Natural killer cell (primary cell): ENCODE results near the gene THEMIS. TPM values are rescaled to one million over a fixed set of nuclear protein-coding genes. Genes with fewer than 3 reads are reported as not detected.

Source experiments
- ATAC-seq, 3 donors: fragments of 150-1000 bp in 2 of 3; fragments of 200-7000 bp in 1 of 3; cut with Tn5 transposase; 1 replicate in 1 of 3; 2 replicates in 2 of 3; pipeline ENCODE4 v1.10.0; 2021; ENCODE audit warnings: mild to moderate bottlenecking in 2 of 3, moderate library complexity in 2 of 3
- DNase-seq, 2 donors: peaks; one replicate each; pipeline versions ENCODE4 v3.0.0 to v3.0.0-alpha.2; 2013 to 2021; ENCODE audit warnings: mixed read lengths in 1 of 2
- H3K27ac ChIP-seq: one replicate; pipeline ENCODE4 v1.5.1; 2013; ENCODE audit warnings: mild to moderate bottlenecking, low read length
- H3K27me3 ChIP-seq: one replicate; pipeline ENCODE4 v1.6.1; 2013; ENCODE audit warnings: low read length; ENCODE audit not compliant: control insufficient read depth, insufficient read depth
- H3K36me3 ChIP-seq: one replicate; pipeline ENCODE4 v1.6.1; 2013; ENCODE audit warnings: low read length; ENCODE audit not compliant: control insufficient read depth, insufficient read depth
- H3K4me1 ChIP-seq: one replicate; pipeline ENCODE4 v1.6.1; 2013; ENCODE audit warnings: low read length; ENCODE audit not compliant: control insufficient read depth, insufficient read depth
- H3K4me3 ChIP-seq: one replicate; pipeline ENCODE4 v1.5.1; 2013; ENCODE audit warnings: low read length
- H3K9me3 ChIP-seq: one replicate; pipeline ENCODE4 v1.6.1; 2013; ENCODE audit warnings: low read length; ENCODE audit not compliant: control insufficient read depth, insufficient read depth
- H3K27ac Mint-ChIP-seq, 2 donors: one replicate each; pipeline ENCODE4 v1.8.0; 2022; ENCODE audit warnings: mild to moderate bottlenecking in 2 of 2, mixed read lengths in 2 of 2, moderate library complexity in 1 of 2
- H3K27me3 Mint-ChIP-seq, 2 donors: one replicate each; pipeline ENCODE4 v1.8.0; 2022; ENCODE audit warnings: low read depth in 2 of 2, mixed read lengths in 2 of 2
- H3K36me3 Mint-ChIP-seq: one replicate; pipeline ENCODE4 v1.8.0; 2022; ENCODE audit warnings: mixed read lengths
- H3K4me1 Mint-ChIP-seq, 2 donors: one replicate each; pipeline ENCODE4 v1.8.0; 2022; ENCODE audit warnings: mixed read lengths in 2 of 2
- H3K4me3 Mint-ChIP-seq: one replicate; pipeline ENCODE4 v1.8.0; 2022; ENCODE audit warnings: mild to moderate bottlenecking, moderate library complexity, mixed read lengths
- H3K9me3 Mint-ChIP-seq, 2 donors: one replicate each; pipeline ENCODE4 v1.8.0; 2022; ENCODE audit warnings: mixed read lengths in 2 of 2
- CTCF ChIP-seq: fragments of 200-600 bp; IDR thresholded peaks from one replicate; pipeline ENCODE4 v1.8.0; 2022; ENCODE audit warnings: antibody characterized with exemption
- WGBS: methylation state at CpG from one replicate; pipeline ENCODE4 v1.1.7; 2013; ENCODE audit warnings: missing lambda C conversion rate; ENCODE audit not compliant: insufficient coverage; 5-methylcytosine and 5-hydroxymethylcytosine counted together
- intact Hi-C: fragments of 100-400 bp; cut with micrococcal nuclease; formaldehyde crosslinking; loops from one replicate; pipeline ENCODE4 v1.14.2; 2022
- total RNA-seq, 4 donors: library from RNA; stranded (reverse); fragments of 120-200 nt in 1 of 4; gene quantifications; one replicate each; pipeline versions ENCODE4 v1.2.3 to v1.2.4, GENCODE V29; 2013 to 2022

Gene THEMIS
- total RNA-seq, 3 donors from 2014 or later (not counting 1 experiment from before 2014, with no cell fraction given) = 0.82 to 11.7 (median 1.7) TPM

- no peak overlapping the region for H3K27ac ChIP-seq
- Mint-ChIP-seq H3K4me3 (no peak overlapping the region), H3K4me1 (no peaks in the 10 kb centered on the region), H3K9me3 (no peaks in the 10 kb centered on the region), H3K27me3 (no peaks in the 10 kb centered on the region), H3K36me3 (no peaks in the 10 kb centered on the region), H3K27ac (no peak overlapping the region)
- no peaks in the 10 kb centered on the region for H3K36me3 ChIP-seq
- H3K27me3 ChIP-seq = no peaks in the 10 kb centered on the region
- H3K4me3 ChIP-seq = no peak overlapping the region
- no peaks in the 10 kb centered on the region for H3K9me3 ChIP-seq
- TF ChIP-seq CTCF = no peak
- H3K4me1 ChIP-seq = no peaks in the 10 kb centered on the region
- ATAC-seq (no peak), DNase-seq (no peak)
- WGBS = 100% methylated on average over 1 of the region's 1 CpG
- intact Hi-C loops = no loop called here
Observed at GRCh38 chr6:127843582-127843981, 57.3 kb downstream of the THEMIS start.

GRCh38 chr6:127842562-127842961, 58.3 kb downstream of the THEMIS start:
- Histone ChIP-seq H3K36me3 (no peaks in the 10 kb centered on the region), H3K27ac (no peak overlapping the region), H3K4me3 (no peak overlapping the region), H3K4me1 (no peaks in the 10 kb centered on the region), H3K9me3 (no peaks in the 10 kb centered on the region), H3K27me3 (no peaks in the 10 kb centered on the region)
- ATAC-seq (no peak), DNase-seq (no peak)
- H3K36me3 Mint-ChIP-seq = no peaks in the 10 kb centered on the region
- intact Hi-C loops = no loop called here
- 74% methylated on average over 2 of the region's 4 CpGs for WGBS
- H3K27ac Mint-ChIP-seq = no peak overlapping the region
- H3K4me1 Mint-ChIP-seq = no peaks in the 10 kb centered on the region
- H3K27me3 Mint-ChIP-seq = no peaks in the 10 kb centered on the region
- H3K4me3 Mint-ChIP-seq = no peak overlapping the region
- H3K9me3 Mint-ChIP-seq = no peaks in the 10 kb centered on the region
- TF ChIP-seq CTCF = no peak

- no peak overlapping the region for H3K27ac Mint-ChIP-seq
- H3K36me3 ChIP-seq = no peaks in the 10 kb centered on the region
- H3K27me3 ChIP-seq = no peaks in the 10 kb centered on the region
- intact Hi-C loops = no loop called here
- DNase-seq = no peak
- no peaks in the 10 kb centered on the region for H3K9me3 Mint-ChIP-seq
- H3K4me3 Mint-ChIP-seq = no peak overlapping the region
- no peaks in the 10 kb centered on the region for H3K36me3 Mint-ChIP-seq
- no peak overlapping the region for H3K4me3 ChIP-seq
- H3K27me3 Mint-ChIP-seq = no peaks in the 10 kb centered on the region
- ATAC-seq = no peak
- no peak overlapping the region for H3K27ac ChIP-seq
- 73% methylated on average over 1 of the region's 1 CpG for WGBS
- H3K4me1 ChIP-seq = no peaks in the 10 kb centered on the region
- TF ChIP-seq CTCF = no peak
- H3K9me3 ChIP-seq = no peaks in the 10 kb centered on the region
- no peaks in the 10 kb centered on the region for H3K4me1 Mint-ChIP-seq
Observed at GRCh38 chr6:127841811-127842210, 59.0 kb downstream of the THEMIS start.

GRCh38 chr6:127834136-127834535, 66.7 kb downstream of the THEMIS start:
- no peak overlapping the region for H3K27ac ChIP-seq
- intact Hi-C loops = no loop called here
- WGBS = 90% methylated on average over 3 of the region's 7 CpGs
- H3K27me3 Mint-ChIP-seq = no peaks in the 10 kb centered on the region
- H3K9me3 Mint-ChIP-seq = no peaks in the 10 kb centered on the region
- H3K4me1 Mint-ChIP-seq = no peaks in the 10 kb centered on the region
- ATAC-seq (no peak), DNase-seq (no peak)
- H3K27ac Mint-ChIP-seq = no peak overlapping the region
- no peaks in the 10 kb centered on the region for H3K36me3 ChIP-seq
- TF ChIP-seq CTCF = no peak
- no peaks in the 10 kb centered on the region for H3K27me3 ChIP-seq
- no peak overlapping the region for H3K4me3 Mint-ChIP-seq
- H3K9me3 ChIP-seq = no peaks in the 10 kb centered on the region
- H3K4me3 ChIP-seq = no peak overlapping the region
- H3K4me1 ChIP-seq = no peaks in the 10 kb centered on the region
- no peaks in the 10 kb centered on the region for H3K36me3 Mint-ChIP-seq
